Left ventricle myocardium inferior (tissue), 1 donor: ENCODE data around the gene NAV2. TPM values are rescaled to one million over a fixed set of nuclear protein-coding genes. Genes with fewer than 3 reads are reported as not detected.
A peak's percentile ranks its signal among the peaks of the same experiment; 100 is the strongest.

Experiments used
- DNase-seq: peaks from one replicate; pipeline ENCODE4 v3.0.0-alpha.2; 2020
- H3K27ac ChIP-seq: fragments of 200-600 bp; replicated peaks from 2 replicates; pipeline ENCODE4 v1.8.0; 2021
- H3K27me3 ChIP-seq: fragments of 200-600 bp; 2 replicates; pipeline ENCODE4 v1.8.0; 2021; ENCODE audit warnings: low read depth
- H3K36me3 ChIP-seq: fragments of 200-600 bp; 2 replicates; pipeline ENCODE4 v1.8.0; 2021
- H3K4me1 ChIP-seq: fragments of 200-600 bp; 2 replicates; pipeline ENCODE4 v1.8.0; 2021
- H3K4me3 ChIP-seq: fragments of 200-600 bp; 2 replicates; pipeline ENCODE4 v1.8.0; 2021; ENCODE audit warnings: mild to moderate bottlenecking, moderate library complexity
- H3K9me3 ChIP-seq: fragments of 200-600 bp; replicated peaks from 2 replicates; pipeline ENCODE4 v1.8.0; 2021
- intact Hi-C: fragments of 100-400 bp; cut with micrococcal nuclease; formaldehyde crosslinking; loops from one replicate; pipeline ENCODE4 v1.11.0; 2022
- total RNA-seq: library from RNA; stranded (reverse); fragmentation: NEBNext Ultra II Directional; extraction: Animal tissue kit (Norgen Biotek cat#: 25700); gene quantifications from one replicate; pipeline ENCODE4 v1.2.1, GENCODE V29; 2021
- TF ChIP-seq, protein P1 (sequence below): fragments of 200-600 bp; IDR thresholded peaks from 2 replicates; pipeline ENCODE4 v1.8.0; 2021; ENCODE audit warnings: antibody characterized with exemption, mild to moderate bottlenecking, borderline replicate concordance
- donor health status: DM: no; HTN: yes; CAD: no; lungs with severe emphysema.

NAV2 gene
- total RNA-seq, 1 donor from 2014 or later = 14.3 TPM

DNA sequence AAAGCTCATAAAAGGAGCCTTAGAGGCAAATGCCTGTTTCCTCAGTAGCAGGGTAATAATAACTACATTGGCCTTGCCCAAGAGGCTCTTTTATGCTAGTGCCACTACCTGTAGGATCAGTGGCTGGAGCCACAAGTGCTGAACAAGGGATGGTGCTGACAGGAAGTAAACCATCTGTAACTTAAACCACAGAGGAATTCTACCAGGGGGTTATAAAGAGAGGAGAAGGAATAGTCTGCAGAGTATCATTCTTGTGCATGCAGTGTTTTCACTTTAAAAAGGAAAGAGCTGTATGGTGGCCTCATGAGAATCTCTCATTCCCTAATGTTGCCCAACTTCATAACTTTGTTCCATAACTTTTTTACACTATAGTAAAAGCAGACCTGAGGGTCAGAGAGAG, 279.5 kb downstream of the NAV2 start:
- H3K4me3 ChIP-seq = no peak overlapping the region
- intact Hi-C loops = no loop called here
- H3K36me3 ChIP-seq = peaks cover 8% of the 10 kb centered on the region
- H3K27me3 ChIP-seq = no peaks in the 10 kb centered on the region
- H3K9me3 ChIP-seq = no peaks in the 10 kb centered on the region
- TF ChIP-seq, protein P1, sequence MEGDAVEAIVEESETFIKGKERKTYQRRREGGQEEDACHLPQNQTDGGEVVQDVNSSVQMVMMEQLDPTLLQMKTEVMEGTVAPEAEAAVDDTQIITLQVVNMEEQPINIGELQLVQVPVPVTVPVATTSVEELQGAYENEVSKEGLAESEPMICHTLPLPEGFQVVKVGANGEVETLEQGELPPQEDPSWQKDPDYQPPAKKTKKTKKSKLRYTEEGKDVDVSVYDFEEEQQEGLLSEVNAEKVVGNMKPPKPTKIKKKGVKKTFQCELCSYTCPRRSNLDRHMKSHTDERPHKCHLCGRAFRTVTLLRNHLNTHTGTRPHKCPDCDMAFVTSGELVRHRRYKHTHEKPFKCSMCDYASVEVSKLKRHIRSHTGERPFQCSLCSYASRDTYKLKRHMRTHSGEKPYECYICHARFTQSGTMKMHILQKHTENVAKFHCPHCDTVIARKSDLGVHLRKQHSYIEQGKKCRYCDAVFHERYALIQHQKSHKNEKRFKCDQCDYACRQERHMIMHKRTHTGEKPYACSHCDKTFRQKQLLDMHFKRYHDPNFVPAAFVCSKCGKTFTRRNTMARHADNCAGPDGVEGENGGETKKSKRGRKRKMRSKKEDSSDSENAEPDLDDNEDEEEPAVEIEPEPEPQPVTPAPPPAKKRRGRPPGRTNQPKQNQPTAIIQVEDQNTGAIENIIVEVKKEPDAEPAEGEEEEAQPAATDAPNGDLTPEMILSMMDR = no peak
- DNase-seq = no peak
- H3K27ac ChIP-seq = no peak overlapping the region
- H3K4me1 ChIP-seq = peaks cover 51% of the 10 kb centered on the region

DNA sequence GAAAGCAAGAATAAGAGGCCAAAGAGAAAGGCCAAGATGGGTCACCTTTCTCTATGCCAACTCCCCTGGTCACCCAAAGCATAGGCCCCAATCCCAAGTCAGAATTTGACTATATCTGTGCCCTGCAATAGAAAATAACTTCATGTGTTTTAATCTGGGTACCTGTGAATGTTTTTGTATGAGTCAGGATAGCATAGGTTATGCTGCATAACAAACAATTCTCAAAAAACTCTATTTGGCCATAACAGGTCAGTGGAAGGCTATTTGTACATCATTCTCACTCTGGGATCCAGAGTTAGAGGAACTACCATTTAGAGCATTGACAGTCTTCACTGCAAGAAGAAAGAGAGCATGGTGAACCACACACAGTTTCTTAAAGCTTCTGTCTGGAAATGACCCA, 280.4 kb downstream of the NAV2 start:
- TF ChIP-seq, protein P1 = no peak
- peaks cover 45% of the 10 kb centered on the region for H3K4me1 ChIP-seq
- intact Hi-C loops = no loop called here

DNA sequence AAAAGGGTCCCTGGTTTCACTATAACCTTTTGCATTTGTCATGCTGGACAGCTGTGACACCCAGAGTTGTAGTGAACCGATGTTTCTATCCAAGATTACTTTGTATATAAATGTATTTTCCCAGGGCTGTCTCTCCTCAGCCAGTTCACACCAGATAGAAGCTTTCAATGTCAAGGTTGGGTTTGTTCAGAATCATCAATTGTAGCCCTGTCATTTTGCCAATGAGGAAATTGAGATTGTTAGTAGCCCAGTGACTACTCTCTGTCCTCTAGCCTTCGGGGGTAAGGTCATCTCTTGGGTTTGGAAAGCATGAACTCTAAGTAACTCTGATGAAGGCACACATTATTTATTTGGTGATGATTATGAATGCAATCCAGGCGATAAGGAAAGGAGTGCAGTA, 282.0 kb downstream of the NAV2 start:
- Histone ChIP-seq H3K4me3 (no peak overlapping the region), H3K9me3 (no peaks in the 10 kb centered on the region), H3K4me1 (peaks cover 38% of the 10 kb centered on the region), H3K36me3 (peaks cover 8% of the 10 kb centered on the region), H3K27me3 (no peaks in the 10 kb centered on the region), H3K27ac (peak overlapping the region; percentile 64)
- intact Hi-C loops = no loop called here
- no peak for DNase-seq
- TF ChIP-seq, protein P1 = no peak

More for the DNA sequence above, 280.4 kb downstream of the NAV2 start:
- H3K9me3 ChIP-seq = no peaks in the 10 kb centered on the region
- no peaks in the 10 kb centered on the region for H3K27me3 ChIP-seq
- H3K27ac ChIP-seq = no peak overlapping the region
- H3K4me3 ChIP-seq = no peak overlapping the region
- DNase-seq = no peak
- H3K36me3 ChIP-seq = peaks cover 8% of the 10 kb centered on the region

DNA sequence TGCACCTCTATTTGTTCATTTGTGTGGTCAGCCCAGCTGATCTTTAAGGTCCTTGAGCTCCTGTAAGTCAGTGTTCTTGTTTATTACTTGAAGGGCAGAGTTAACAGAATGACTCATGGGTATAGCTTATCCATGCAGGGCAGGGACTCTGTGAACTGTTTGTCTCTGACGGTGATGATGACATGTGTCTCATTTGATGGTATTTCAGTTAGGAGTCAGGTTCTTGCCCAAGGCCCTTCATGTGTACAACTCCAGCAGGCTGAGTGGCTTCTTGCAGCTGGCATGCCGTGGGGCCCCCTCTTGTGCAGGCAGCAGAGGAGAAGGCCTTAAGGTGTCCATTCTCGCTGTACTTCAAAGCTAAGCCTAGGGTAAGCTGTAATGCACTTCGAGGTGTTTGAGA, 282.5 kb downstream of the NAV2 start:
- Histone ChIP-seq H3K4me1 (peaks cover 42% of the 10 kb centered on the region), H3K27ac (peak overlapping the region; percentile 64), H3K4me3 (no peak overlapping the region), H3K36me3 (peaks cover 8% of the 10 kb centered on the region), H3K9me3 (no peaks in the 10 kb centered on the region), H3K27me3 (no peaks in the 10 kb centered on the region)
- intact Hi-C loops = no loop called here
- no peak for DNase-seq
- TF ChIP-seq, protein P1 = no peak

DNA sequence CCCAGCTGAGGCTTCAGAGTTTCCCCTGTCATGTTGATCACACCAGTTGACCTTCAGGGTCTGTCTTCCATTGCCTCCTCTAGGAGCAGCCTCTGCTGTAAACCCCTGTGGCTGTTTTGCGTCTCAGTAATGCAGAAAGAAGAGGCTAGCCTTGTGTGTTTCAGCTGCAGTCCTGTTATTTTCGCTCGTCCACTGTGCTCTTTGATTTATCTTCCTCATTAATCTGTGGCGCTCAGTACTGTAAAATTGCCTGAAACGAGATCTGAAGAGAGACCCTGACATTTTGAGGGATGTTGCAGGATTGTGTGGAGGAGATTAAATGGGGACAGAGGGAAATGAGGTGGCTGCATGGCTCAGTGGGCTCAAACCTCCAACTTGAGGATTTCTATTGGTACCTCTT, 283.9 kb downstream of the NAV2 start:
- no peaks in the 10 kb centered on the region for H3K27me3 ChIP-seq
- no peaks in the 10 kb centered on the region for H3K9me3 ChIP-seq
- TF ChIP-seq, protein P1 = no peak
- no peak for DNase-seq
- H3K27ac ChIP-seq = peak overlapping the region; percentile 64
- H3K4me1 ChIP-seq = peaks cover 57% of the 10 kb centered on the region
- H3K4me3 ChIP-seq = no peak overlapping the region
- intact Hi-C loops = no loop called here
- H3K36me3 ChIP-seq = peaks cover 8% of the 10 kb centered on the region

DNA sequence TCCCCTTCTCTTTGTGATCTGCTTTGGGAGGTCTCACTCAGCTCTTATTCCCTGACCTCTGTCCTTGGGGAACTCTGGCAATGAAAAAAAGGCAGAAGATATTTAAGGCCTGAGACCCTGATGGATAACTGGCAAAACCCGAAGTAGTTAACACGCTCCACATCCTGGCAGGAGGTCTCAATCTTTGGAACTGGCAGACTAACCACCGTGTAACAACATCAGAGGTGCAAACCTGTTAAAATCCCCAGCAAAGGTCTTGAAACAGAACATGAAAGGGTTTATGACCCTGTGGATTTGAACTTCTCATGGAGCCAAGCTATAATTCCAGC, 287.3 kb downstream of the NAV2 start:
- peak overlapping the region; percentile 81 for H3K27ac ChIP-seq
- DNase-seq = no peak
- H3K4me1 ChIP-seq = peaks cover 63% of the 10 kb centered on the region
- TF ChIP-seq, protein P1 = no peak
- H3K27me3 ChIP-seq = no peaks in the 10 kb centered on the region
- no peaks in the 10 kb centered on the region for H3K36me3 ChIP-seq
- no peak overlapping the region for H3K4me3 ChIP-seq
- intact Hi-C loops = no loop called here
- H3K9me3 ChIP-seq = no peaks in the 10 kb centered on the region
